ENCODE data around the gene FARSB.

The FARSB gene

DNA sequence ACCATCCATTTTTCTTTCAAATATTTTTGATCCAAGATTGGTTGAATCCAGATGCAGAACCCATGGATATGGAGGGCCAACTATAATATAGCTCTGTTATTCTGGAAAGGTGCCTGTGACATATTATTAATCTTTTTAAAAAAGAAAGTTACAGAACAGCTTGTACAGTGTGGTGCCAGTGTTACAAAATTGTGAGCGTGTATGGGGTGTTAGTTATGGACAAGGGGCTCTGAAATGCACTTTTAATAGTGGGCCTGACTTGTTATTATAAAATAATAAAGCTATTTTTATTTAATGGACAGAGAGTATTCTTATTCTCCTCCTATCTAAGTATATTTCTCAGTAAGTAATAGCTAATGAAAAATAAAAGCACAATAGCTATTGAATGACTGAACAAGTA lies 111.2 kb downstream of the FARSB start:
- Histone ChIP-seq H3K9me3 (ENCODE audit: control insufficient read depth, insufficient read depth, low read length) (no peaks in the 10 kb centered on the region), H3K79me2 (ENCODE audit: control insufficient read depth, low read length) (no peaks in the 10 kb centered on the region), H3K4me3 (ENCODE audit: low read length) (no peak overlapping the region), H3F3A (ENCODE audit: control insufficient read depth, insufficient read depth) (no peaks in the 10 kb centered on the region), H3K4me1 (ENCODE audit: control insufficient read depth, low read length) (no peaks in the 10 kb centered on the region), H3K27me3 (ENCODE audit: control insufficient read depth, low read length) (no peaks in the 10 kb centered on the region), H3K4me2 (ENCODE audit: low read length) (no peak overlapping the region), H3K9me2 (replicated peaks; ENCODE audit: control insufficient read depth, low read length) (no peaks in the 10 kb centered on the region), H3K27ac (ENCODE audit: low read depth, low read length) (no peak overlapping the region), H3K36me3 (ENCODE audit: control insufficient read depth, low read length) (no peaks in the 10 kb centered on the region), H4K20me1 (ENCODE audit: control insufficient read depth, insufficient read depth, low read depth, low read length) (no peaks in the 10 kb centered on the region)
- TF ChIP-seq EZH2phosphoT487 (IDR thresholded peaks at IDR 0.05; ENCODE audit: borderline replicate concordance, low read length): no peak
- TF ChIP-seq, protein P1, sequence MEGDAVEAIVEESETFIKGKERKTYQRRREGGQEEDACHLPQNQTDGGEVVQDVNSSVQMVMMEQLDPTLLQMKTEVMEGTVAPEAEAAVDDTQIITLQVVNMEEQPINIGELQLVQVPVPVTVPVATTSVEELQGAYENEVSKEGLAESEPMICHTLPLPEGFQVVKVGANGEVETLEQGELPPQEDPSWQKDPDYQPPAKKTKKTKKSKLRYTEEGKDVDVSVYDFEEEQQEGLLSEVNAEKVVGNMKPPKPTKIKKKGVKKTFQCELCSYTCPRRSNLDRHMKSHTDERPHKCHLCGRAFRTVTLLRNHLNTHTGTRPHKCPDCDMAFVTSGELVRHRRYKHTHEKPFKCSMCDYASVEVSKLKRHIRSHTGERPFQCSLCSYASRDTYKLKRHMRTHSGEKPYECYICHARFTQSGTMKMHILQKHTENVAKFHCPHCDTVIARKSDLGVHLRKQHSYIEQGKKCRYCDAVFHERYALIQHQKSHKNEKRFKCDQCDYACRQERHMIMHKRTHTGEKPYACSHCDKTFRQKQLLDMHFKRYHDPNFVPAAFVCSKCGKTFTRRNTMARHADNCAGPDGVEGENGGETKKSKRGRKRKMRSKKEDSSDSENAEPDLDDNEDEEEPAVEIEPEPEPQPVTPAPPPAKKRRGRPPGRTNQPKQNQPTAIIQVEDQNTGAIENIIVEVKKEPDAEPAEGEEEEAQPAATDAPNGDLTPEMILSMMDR (IDR thresholded peaks at IDR 0.05; ENCODE audit: low read depth, low read length, poor library complexity, severe bottlenecking): no peak

DNA sequence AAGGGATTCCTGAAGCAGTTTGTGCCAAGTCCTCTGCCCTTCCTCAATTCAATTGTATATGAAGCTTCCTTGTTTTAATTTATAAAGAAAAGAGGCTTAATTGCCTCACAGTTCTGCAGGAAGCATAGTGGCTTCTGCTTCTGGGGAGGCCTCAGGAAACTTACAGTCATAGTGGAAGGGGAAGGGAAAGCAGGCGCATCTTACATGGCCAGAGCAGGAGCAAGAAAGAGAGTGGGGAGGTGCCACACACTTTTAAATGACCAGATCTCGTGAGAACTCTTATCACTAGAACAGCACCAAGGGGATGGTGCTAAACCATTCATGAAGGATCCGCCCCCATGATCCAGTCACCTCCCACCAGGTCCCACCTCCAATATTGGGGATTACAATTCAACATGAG lies 117.4 kb downstream of the FARSB start:
- H3K79me2 ChIP-seq (ENCODE audit: control insufficient read depth, low read length): no peaks in the 10 kb centered on the region
- no peaks in the 10 kb centered on the region for H3K36me3 ChIP-seq (ENCODE audit: control insufficient read depth, low read length)
- H3K4me1 ChIP-seq (ENCODE audit: control insufficient read depth, low read length): no peaks in the 10 kb centered on the region
- H3K4me2 ChIP-seq (ENCODE audit: low read length): no peak overlapping the region
- no peak overlapping the region for H3K27ac ChIP-seq (ENCODE audit: low read depth, low read length)
- H3K27me3 ChIP-seq (ENCODE audit: control insufficient read depth, low read length): no peaks in the 10 kb centered on the region
- TF ChIP-seq, protein P1 (IDR thresholded peaks at IDR 0.05; ENCODE audit: low read depth, low read length, poor library complexity, severe bottlenecking): no peak
- TF ChIP-seq EZH2phosphoT487 (IDR thresholded peaks at IDR 0.05; ENCODE audit: borderline replicate concordance, low read length): no peak
- no peaks in the 10 kb centered on the region for H3K9me2 ChIP-seq (replicated peaks; ENCODE audit: control insufficient read depth, low read length)
- H3K9me3 ChIP-seq (ENCODE audit: control insufficient read depth, insufficient read depth, low read length): no peaks in the 10 kb centered on the region
- no peaks in the 10 kb centered on the region for H3F3A ChIP-seq (ENCODE audit: control insufficient read depth, insufficient read depth)
- H4K20me1 ChIP-seq (ENCODE audit: control insufficient read depth, insufficient read depth, low read depth, low read length): no peaks in the 10 kb centered on the region
- H3K4me3 ChIP-seq (ENCODE audit: low read length): no peak overlapping the region

DNA sequence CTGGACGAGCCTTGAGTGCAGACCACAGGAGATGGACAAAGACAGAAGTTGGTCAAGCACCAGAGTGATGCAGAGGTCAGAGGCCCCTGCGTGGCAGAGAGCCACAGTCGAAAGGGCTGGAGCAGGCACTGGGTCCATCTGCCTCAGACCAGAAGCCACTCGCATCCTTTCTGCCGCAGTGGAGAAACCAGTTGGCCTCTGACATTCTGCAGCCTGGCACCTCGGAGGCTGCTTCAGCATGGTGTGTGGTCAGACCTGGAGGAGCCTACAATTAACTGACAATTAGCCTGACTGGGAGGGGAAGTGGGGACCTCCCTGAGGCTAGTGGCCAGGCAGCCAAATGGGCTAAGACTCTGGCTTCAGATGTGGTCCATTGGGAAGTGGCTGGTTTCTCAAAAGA lies 120.4 kb downstream of the FARSB start:
- H3K4me2 ChIP-seq (ENCODE audit: low read length): no peak overlapping the region
- no peaks in the 10 kb centered on the region for H3K79me2 ChIP-seq (ENCODE audit: control insufficient read depth, low read length)
- no peaks in the 10 kb centered on the region for H4K20me1 ChIP-seq (ENCODE audit: control insufficient read depth, insufficient read depth, low read depth, low read length)
- TF ChIP-seq, protein P1 (IDR thresholded peaks at IDR 0.05; ENCODE audit: low read depth, low read length, poor library complexity, severe bottlenecking): no peak
- no peak for TF ChIP-seq EZH2phosphoT487 (IDR thresholded peaks at IDR 0.05; ENCODE audit: borderline replicate concordance, low read length)
- H3F3A ChIP-seq (ENCODE audit: control insufficient read depth, insufficient read depth): no peaks in the 10 kb centered on the region
- H3K27ac ChIP-seq (ENCODE audit: low read depth, low read length): no peak overlapping the region
- no peaks in the 10 kb centered on the region for H3K27me3 ChIP-seq (ENCODE audit: control insufficient read depth, low read length)
- H3K36me3 ChIP-seq (ENCODE audit: control insufficient read depth, low read length): no peaks in the 10 kb centered on the region
- no peaks in the 10 kb centered on the region for H3K9me2 ChIP-seq (replicated peaks; ENCODE audit: control insufficient read depth, low read length)
- no peak overlapping the region for H3K4me3 ChIP-seq (ENCODE audit: low read length)
- H3K9me3 ChIP-seq (ENCODE audit: control insufficient read depth, insufficient read depth, low read length): no peaks in the 10 kb centered on the region; the same call in 1 of the 2 replicates
- no peaks in the 10 kb centered on the region for H3K4me1 ChIP-seq (ENCODE audit: control insufficient read depth, low read length)

DNA sequence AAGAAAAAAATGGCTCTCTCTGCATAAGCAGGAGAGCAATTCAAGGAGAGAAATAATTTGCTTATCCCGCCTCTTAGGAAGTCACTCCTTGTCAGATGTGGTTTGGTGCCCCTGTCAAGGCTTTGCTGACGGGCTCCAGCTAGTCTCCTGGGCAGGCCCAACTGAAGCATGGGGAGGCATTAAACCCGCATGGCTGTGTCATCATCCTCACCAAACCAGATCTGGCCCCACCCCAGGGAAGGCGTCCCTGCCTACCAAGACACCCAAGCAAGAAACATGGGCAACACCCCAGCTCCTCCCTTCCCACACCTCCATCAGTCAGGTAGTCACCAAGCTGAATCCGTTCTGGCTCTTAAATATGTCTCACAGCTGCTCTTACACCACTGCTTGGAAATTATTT lies 123.6 kb downstream of the FARSB start:
- no peaks in the 10 kb centered on the region for H3K4me1 ChIP-seq (ENCODE audit: control insufficient read depth, low read length)
- no peak overlapping the region for H3K4me2 ChIP-seq (ENCODE audit: low read length)
- no peaks in the 10 kb centered on the region for H3F3A ChIP-seq (ENCODE audit: control insufficient read depth, insufficient read depth)
- H3K9me2 ChIP-seq (replicated peaks; ENCODE audit: control insufficient read depth, low read length): no peaks in the 10 kb centered on the region
- H3K27ac ChIP-seq (ENCODE audit: low read depth, low read length): no peak overlapping the region
- H3K27me3 ChIP-seq (ENCODE audit: control insufficient read depth, low read length): no peaks in the 10 kb centered on the region
- TF ChIP-seq, protein P1 (IDR thresholded peaks at IDR 0.05; ENCODE audit: low read depth, low read length, poor library complexity, severe bottlenecking): no peak
- TF ChIP-seq EZH2phosphoT487 (IDR thresholded peaks at IDR 0.05; ENCODE audit: borderline replicate concordance, low read length): no peak
- H4K20me1 ChIP-seq (ENCODE audit: control insufficient read depth, insufficient read depth, low read depth, low read length): no peaks in the 10 kb centered on the region
- H3K9me3 ChIP-seq (ENCODE audit: control insufficient read depth, insufficient read depth, low read length): no peaks in the 10 kb centered on the region; the same call in 1 of the 2 replicates
- H3K79me2 ChIP-seq (ENCODE audit: control insufficient read depth, low read length): no peaks in the 10 kb centered on the region
- H3K4me3 ChIP-seq (ENCODE audit: low read length): no peak overlapping the region
- H3K36me3 ChIP-seq (ENCODE audit: control insufficient read depth, low read length): no peaks in the 10 kb centered on the region

Data from DOHH2 (cell line).